H7 (cell line): ENCODE data around the gene BANF1. TPM values are rescaled to one million over a fixed set of nuclear protein-coding genes. Genes with fewer than 3 reads are reported as not detected.
"Not testable (repeated sequence)": the region's sequence is repeated elsewhere in the genome, so short reads cannot be mapped to it uniquely, and the experiment has no call there.

Source experiments
- DNase-seq: peaks from one replicate; pipeline ENCODE4 v3.0.0; 2012
- H3K27me3 ChIP-seq: 2 replicates; pipeline ENCODE4 v1.6.0; 2011; ENCODE audit warnings: mild to moderate bottlenecking, low read length; ENCODE audit not compliant: control insufficient read depth, insufficient read depth
- H3K36me3 ChIP-seq: replicated peaks from 2 replicates; pipeline ENCODE4 v1.5.1; 2011; ENCODE audit warnings: low read length; ENCODE audit not compliant: control insufficient read depth, insufficient read depth
- H3K4me3 ChIP-seq: 2 replicates; pipeline ENCODE4 v1.5.1; 2011; ENCODE audit warnings: low read depth, mild to moderate bottlenecking, control low read depth, low read length, moderate library complexity; ENCODE audit not compliant: insufficient read depth
- total RNA-seq: library from RNA; depleted of rRNA; stranded (reverse); fragments of >200 nt; shearing (Covaris generic); gene quantifications from 2 replicates; pipeline ENCODE4 v1.2.3, GENCODE V29; 2014

The BANF1 gene
- total RNA-seq, 1 experiment from 2014 or later: 57.4 TPM

DNA sequence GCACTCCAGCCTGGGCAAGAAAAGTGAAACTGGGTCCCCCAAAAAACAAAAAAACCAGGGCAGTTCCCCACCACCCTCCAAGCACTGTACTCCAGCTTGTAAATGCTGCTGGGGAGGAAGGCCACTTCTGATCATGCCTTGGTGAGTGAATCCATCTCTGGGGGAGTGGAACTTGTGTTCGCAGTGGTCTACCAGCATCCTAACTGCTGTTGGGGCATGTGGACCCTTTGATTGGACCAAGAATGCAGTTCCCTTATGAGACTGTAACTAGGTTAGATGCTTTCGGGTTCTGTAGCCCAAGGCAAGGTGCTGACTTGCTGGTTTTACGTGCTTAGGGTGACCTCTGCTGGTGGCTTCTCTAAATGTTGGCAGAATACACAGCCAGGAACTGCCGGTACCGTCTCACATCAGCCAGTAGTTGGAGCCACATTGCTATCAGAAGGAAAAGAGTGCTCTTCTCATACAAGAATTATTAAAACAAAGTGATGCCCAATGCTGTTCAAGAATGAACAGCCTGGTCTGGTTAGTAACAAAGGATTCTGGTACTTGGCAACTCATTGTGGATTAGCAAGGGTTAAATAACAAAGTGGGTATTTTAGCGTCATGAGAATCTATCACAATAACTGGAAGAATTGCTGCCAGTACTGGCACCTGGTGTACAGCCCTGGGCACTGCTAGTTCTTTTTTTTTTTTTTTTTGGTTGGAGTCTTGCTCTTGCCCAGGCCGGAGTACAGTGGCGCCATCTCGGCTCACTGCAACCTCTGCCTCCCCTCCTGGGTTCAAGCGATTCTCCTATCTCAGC is 13.3 kb upstream of the BANF1 start:
- H3K4me3 ChIP-seq: no peak overlapping the region
- H3K27me3 ChIP-seq: no peaks in the 10 kb centered on the region
- DNase-seq: peak; percentile 93
- H3K36me3 ChIP-seq: no peaks in the 10 kb centered on the region

DNA sequence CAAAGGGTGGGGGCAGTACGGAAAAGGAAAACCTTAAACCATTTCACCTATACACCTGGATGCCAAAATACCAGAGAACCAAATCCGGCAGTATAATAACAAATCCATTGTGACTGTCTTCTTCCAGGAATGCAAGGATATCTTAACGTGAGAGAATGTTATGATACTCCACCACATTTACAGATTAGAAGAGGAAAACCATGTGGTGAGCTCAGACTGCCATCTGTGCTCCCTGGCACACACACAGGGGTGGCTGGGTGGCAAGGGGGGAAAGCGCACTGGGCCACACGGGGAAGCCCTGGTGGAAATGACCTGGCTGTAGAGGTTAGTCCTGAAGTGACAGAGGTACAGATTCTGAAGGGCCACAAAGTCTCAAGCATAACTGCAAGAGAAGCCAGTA is 10.2 kb upstream of the BANF1 start:
- no peaks in the 10 kb centered on the region for H3K36me3 ChIP-seq
- DNase-seq: no peak

DNA sequence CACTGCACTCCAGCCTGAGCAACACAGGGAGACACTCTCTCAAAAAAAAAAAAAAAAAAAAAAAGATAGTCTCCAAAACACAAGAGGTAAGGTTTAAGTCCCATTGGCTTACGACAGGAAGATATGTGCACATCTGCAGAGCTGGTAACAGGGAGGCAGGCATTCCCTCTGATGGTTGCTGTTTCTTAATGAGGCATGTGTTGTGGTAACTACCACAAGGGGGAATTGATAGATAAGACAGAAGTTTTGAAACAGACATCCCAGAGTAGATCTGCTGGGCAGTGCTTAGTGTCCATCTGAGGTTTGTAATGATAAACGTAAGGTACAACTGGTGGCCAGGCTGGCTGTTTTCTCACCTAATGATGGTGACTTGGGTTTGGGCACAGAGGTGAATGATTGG is 5.0 kb upstream of the BANF1 start:
- no peak for DNase-seq
- H3K36me3 ChIP-seq: peaks cover 27% of the 10 kb centered on the region
- H3K27me3 ChIP-seq: no peaks in the 10 kb centered on the region
- H3K4me3 ChIP-seq: no peak overlapping the region

More for the DNA sequence above, 10.2 kb upstream of the BANF1 start:
- no peaks in the 10 kb centered on the region for H3K27me3 ChIP-seq
- no peak overlapping the region for H3K4me3 ChIP-seq

DNA sequence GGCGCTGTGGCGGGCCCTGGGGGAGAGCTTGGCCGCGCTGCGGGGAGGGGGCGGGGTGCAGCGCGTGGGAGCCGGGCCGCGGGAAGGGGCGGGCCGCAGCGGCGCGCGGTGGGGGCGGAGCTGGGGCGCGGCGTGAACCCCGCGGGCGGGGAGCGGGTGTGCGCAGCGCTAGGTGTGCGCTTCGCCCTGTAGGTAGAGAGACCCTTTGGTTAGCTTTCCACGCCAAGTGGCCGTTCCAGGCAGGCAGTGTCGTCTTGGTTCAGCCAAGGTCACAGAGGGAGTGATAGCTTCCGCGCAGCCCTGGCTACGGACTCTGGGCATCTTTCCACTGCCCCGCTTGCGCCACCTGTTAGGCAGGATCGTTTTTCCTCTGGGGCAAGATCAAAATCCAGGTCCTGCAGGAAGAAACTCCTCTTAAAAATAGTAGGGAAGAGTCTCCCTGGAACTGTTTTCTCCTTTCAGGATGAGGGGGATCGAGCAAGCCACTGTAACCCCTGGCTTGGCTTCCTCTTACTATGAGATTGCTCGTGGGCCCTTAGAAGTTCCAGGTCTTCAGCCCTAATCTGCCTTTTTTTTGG is 434 bp downstream of the BANF1 start:
- Histone ChIP-seq H3K36me3 (peaks cover 32% of the 10 kb centered on the region), H3K27me3 (no peaks in the 10 kb centered on the region), H3K4me3 (peak overlapping the region; percentile 69)
- no peak for DNase-seq

DNA sequence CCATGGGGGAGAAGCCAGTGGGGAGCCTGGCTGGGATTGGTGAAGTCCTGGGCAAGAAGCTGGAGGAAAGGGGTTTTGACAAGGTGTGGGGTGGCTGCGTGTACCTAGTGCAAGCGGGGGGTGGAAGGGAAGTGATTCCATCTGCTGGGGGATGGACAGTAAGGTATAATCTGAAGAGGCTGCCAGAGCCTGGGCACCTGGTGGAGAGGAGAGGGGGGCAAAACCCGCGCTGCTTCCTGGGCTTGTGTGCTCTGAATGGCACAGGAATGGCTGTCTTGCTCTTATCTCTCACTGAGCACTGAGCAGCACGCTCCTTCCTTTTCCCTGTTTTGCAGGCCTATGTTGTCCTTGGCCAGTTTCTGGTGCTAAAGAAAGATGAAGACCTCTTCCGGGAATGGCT is 988 bp downstream of the BANF1 start:
- no peaks in the 10 kb centered on the region for H3K27me3 ChIP-seq

DNA sequence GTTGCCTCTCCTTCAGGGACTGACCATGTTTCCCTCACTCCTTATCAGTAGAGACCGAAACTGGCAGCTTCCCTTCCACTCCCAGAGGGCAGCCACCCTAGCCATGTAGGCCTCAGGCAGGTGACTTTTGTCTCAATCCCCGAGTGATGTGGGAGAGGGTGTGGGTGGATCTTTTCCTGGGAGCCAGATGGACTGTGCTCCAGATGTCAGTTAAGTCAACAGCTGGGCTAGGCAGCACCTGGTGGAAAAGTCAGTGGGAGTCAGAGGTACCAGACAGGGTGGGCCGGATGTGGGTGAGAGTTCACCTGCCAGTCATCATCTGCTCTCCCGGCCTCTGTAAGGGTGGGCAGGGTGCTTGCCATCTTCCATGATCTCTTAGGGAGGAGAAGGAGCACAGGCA is 1.9 kb downstream of the BANF1 start:
- DNase-seq: no peak
- no peaks in the 10 kb centered on the region for H3K27me3 ChIP-seq
- peaks cover 21% of the 10 kb centered on the region for H3K36me3 ChIP-seq
- H3K4me3 ChIP-seq: no peak overlapping the region

More for the DNA sequence above, 988 bp downstream of the BANF1 start:
- Histone ChIP-seq H3K36me3 (peaks cover 28% of the 10 kb centered on the region), H3K4me3 (peak overlapping the region; percentile 69)
- DNase-seq: peak; percentile 36

DNA sequence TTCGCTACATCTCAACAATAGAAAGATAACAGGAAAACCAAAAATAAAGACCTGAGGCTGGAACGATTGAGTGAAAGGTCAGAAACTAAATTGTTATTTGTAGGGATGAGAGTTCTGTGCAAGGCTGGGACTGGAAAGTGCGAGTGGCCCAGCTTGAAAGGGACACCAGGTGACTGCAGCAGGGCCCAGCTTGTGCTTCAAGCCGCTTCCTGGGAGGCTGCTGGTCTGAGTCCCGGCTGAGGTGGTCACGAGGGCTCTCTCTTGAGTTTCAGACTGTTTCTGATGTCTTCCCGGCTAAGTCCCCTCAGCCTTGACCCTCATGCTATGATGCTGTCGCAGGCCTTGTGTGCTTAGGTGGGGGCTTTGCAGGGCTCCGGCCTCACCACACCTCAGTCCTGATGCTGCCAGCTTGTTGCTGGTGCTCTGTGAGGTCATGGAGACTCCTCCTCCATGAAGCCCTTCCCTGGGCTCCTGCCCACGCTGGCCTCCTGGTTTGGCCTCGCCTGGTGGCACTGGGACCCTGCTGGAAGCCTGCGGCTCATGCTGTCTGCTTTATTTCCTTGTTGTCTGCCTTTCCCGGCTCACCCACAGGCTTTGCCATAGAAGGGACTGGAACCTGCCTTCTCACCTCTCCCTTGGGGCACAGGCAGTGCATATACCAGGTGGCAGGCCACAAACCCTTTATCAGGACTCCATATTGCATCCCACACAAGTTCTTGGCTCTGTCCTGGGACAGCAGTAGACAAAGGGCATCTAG is 4.0 kb downstream of the BANF1 start:
- H3K36me3 ChIP-seq: peaks cover 10% of the 10 kb centered on the region
- DNase-seq: peak; percentile 49
- no peaks in the 10 kb centered on the region for H3K27me3 ChIP-seq
- no peak overlapping the region for H3K4me3 ChIP-seq

DNA sequence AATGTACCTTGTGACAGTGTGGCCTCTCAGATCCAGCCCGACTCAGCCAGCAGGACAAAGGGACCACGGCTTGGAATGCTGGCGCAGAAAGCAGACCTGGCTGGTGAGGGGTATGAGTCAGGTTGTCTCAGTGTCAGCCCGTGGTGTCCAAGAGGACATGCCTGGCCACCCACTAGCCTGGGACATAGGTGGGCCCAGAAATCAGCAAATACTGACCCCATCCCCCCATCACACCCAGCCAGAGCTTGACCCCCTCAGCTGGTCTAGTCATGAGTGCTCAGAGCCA is 4.5 kb downstream of the BANF1 start:
- H3K4me3 ChIP-seq: no peak overlapping the region
- DNase-seq: no peak

DNA sequence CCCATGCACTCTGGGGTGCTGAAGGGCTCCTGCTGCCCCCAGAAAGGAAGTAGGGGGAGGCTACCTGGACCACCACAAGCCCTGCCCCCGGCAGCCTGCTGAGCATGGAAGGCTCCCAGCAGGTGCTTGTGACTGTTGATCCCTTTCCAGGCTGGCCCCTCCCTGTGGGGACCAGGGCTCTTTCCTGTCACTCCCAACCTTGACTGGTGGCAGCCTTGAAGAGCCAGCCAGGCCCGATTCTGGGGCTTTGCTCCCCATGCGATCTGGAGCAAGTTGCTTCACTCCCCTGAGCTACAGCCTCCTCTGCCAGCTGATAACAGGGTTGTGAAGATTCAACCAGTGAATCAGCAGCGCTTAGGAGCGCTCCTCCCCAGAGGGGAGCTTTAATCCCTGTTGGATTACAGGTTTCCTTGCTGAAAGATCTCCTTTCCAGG is 4.9 kb downstream of the BANF1 start:
- H3K36me3 ChIP-seq: peaks cover 10% of the 10 kb centered on the region
- no peaks in the 10 kb centered on the region; the same call in 1 of the 2 replicates for H3K27me3 ChIP-seq
- H3K4me3 ChIP-seq: no peak overlapping the region
- peak; percentile 60 for DNase-seq

More for the DNA sequence above, 4.5 kb downstream of the BANF1 start:
- peaks cover 10% of the 10 kb centered on the region for H3K36me3 ChIP-seq
- H3K27me3 ChIP-seq: no peaks in the 10 kb centered on the region; the same call in 1 of the 2 replicates

DNA sequence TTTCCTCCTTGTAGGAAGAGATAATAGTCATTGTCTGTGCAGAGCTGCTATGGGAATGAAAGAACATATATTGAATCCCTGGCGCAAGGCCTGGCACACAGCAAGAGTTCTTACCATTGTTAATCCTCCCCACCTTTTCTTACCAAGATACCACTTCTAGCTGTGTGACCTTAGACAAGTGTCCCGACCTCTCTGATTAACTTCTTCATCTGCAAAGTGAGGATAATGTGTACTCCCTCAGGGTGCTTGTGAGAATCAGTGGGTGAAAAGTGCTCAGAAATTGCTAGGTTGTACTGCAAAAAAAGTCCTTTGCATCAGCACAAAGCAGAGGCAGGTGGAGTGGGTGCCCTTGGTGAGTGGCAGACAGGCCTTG is 5.8 kb downstream of the BANF1 start:
- no peak for DNase-seq
- Histone ChIP-seq H3K27me3 (no peaks in the 10 kb centered on the region; the same call in 1 of the 2 replicates), H3K4me3 (no peak overlapping the region), H3K36me3 (peaks cover 10% of the 10 kb centered on the region)

DNA sequence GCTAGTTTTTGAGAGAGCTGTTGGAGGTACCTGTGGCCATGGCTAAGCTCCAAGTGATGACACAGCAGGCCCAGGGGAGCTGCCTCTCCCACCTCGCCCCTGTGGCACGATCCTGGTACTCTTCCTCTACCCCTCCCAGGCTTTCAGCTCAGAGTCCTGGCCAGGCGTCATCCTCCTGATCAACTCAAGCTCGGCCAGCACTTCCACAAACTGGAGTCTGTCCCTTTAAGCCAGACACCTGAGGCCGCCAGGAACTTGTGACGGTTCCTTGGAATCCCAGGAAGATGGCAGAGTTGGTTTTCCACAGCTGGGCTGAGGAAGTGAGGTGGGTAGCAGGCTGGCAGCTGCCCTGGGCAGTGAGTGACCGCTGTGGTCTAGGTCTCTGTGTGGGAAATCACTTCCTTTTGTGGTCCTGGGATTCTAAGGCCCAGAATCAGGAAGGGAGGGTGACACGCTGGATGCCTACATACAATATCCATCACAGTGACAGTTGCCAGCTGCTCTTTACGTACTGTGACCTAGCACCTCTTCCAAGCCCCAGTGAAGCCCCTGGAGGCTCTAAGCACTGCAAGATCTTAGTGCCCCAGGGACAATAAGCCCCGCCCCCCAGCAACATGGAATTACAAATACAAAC is 6.3 kb downstream of the BANF1 start:
- peak; percentile 56 for DNase-seq
- no peaks in the 10 kb centered on the region; the same call in 1 of the 2 replicates for H3K27me3 ChIP-seq
- H3K36me3 ChIP-seq: peaks cover 9% of the 10 kb centered on the region
- no peak overlapping the region for H3K4me3 ChIP-seq

DNA sequence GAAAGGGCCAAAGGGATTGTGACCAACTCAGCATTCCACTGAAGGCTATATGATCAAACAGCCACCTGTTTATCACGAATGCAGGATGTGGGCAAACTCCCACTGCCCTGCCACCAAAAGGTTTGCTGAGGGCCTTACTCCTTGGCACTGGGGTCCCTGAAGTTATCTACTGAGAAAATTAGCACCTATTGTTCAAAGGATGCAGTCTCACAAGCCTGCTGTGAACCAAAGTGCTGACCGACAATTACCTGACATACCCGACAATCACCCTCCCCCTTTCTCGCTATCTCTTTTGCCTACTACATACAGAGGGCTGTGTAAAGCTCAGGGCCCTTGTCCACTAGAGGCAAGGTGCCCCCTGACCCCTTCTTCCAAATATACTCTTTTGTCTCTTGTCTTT is 7.7 kb downstream of the BANF1 start:
- not testable (repeated sequence) for H3K27me3 ChIP-seq, H3K4me3 ChIP-seq, H3K36me3 ChIP-seq, DNase-seq

DNA sequence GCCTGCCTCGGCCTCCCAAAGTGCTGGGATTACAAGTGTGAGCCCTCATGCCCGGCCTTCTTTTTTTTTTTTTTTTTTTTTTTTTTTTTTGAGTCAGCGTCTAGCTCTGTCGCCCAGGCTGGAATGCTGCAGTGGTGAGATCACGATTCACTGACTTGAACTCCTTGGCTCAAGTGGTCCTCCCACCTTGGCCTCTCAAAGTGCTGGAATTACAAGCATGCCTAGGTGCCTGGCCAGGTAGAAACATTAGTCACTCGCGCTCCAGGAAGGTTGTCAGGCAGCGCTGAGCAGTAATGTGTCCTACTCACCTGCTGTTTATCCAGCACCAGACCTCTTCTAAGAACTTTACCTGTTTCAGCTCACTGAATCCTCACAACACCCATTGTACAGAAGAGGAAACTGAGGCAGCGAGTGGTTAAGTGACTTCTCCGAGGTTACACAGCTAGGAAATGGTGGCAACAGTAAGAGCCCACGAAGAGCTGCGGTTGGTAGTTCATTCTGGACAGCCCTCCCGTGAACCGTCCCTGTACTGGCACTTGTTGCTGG is 9.0 kb downstream of the BANF1 start:
- H3K4me3 ChIP-seq: no peak overlapping the region
- DNase-seq: peak; percentile 56
- no peaks in the 10 kb centered on the region for H3K36me3 ChIP-seq
- no peaks in the 10 kb centered on the region; the same call in 1 of the 2 replicates for H3K27me3 ChIP-seq

DNA sequence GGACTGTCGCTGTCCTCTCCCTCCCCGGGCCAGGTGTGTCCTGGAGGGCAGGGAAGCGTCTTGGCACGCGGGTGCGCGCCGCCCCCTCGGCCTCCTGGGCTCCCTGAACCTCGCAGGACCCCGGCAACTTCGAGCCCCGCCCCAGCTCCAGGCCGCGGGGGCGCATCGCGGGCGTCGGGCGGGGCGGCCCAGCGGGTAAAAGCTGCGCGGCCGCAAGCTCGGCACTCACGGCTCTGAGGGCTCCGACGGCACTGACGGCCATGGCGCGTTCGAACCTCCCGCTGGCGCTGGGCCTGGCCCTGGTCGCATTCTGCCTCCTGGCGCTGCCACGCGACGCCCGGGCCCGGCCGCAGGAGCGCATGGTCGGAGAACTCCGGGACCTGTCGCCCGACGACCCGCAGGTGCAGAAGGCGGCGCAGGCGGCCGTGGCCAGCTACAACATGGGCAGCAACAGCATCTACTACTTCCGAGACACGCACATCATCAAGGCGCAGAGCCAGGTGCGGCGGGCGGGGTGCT is 9.5 kb downstream of the BANF1 start, which contains the start of gene CST6:
TSS of gene CST6 (plus strand) at position 224 of the 519 bp plus-strand sequence. CDS start at position 261, 37 bp downstream.
- Histone ChIP-seq H3K27me3 (no peaks in the 10 kb centered on the region; the same call in 1 of the 2 replicates), H3K36me3 (no peaks in the 10 kb centered on the region), H3K4me3 (peak within 1 kb of the TSS; percentile 21; the same call in 1 of the 2 replicates)
- peak; percentile 80 for DNase-seq
